ENCODE measurements around the gene ITIH3.

DNA sequence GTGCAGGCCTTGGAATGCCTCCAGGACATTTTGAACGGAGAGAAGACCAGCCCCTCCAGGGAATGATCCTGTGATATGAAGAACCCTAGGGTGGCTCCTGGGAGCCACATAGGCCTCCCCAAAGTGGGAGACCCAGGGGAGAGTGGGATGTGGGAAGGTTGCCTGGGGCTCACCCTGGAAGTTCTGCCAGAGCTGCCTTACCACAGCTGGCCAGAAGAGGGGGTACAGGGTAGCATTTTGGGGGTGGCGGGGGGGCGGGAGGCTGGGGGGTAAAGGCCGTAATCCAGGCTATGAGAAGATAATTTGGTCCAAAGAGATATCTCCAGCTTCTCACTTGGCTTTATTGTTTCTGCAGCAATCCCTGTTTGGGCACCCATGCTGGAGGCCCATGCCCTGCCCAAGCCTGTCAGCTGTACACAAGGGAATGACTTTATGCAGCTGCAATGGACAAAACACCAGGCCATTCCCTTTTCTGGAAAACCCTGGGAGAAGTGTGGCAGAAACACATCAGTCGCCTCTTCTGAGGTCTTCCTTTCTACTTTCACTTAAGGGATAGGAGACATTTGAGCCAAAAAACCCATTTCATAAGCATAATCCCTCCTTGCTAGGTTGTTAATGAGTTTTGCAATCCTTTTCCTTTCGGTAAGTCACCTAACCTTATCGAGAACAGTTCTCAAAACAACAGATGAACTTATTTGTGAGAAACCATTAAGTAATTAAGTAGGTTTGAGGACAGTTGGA is 51.3 kb downstream of the ITIH3 start:
- TF ChIP-seq, protein P1, sequence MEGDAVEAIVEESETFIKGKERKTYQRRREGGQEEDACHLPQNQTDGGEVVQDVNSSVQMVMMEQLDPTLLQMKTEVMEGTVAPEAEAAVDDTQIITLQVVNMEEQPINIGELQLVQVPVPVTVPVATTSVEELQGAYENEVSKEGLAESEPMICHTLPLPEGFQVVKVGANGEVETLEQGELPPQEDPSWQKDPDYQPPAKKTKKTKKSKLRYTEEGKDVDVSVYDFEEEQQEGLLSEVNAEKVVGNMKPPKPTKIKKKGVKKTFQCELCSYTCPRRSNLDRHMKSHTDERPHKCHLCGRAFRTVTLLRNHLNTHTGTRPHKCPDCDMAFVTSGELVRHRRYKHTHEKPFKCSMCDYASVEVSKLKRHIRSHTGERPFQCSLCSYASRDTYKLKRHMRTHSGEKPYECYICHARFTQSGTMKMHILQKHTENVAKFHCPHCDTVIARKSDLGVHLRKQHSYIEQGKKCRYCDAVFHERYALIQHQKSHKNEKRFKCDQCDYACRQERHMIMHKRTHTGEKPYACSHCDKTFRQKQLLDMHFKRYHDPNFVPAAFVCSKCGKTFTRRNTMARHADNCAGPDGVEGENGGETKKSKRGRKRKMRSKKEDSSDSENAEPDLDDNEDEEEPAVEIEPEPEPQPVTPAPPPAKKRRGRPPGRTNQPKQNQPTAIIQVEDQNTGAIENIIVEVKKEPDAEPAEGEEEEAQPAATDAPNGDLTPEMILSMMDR (conservative IDR thresholded peaks at IDR 0.05 in 1 of 2, IDR thresholded peaks at IDR 0.05 in 1 of 2; ENCODE audit: extremely low read depth in 1 of 2, insufficient read depth in 1 of 2, low read depth in 1 of 2, low read length in 2 of 2), result peak; percentile 5 to 45
- no peak for TF ChIP-seq EZH2 (IDR thresholded peaks at IDR 0.05; ENCODE audit: borderline replicate concordance, low read length)
